Ishikawa (cell line): ENCODE measurements around the gene GPR61.

Experiments used
- CEBPB ChIP-seq: IDR thresholded peaks from 2 replicates; pipeline ENCODE4 v1.6.1; 2012
- CREB1 ChIP-seq: IDR thresholded peaks from 2 replicates; pipeline ENCODE4 v1.6.1; 2012; ENCODE audit warnings: low read depth
- EGR1 ChIP-seq: IDR thresholded peaks from 2 replicates; pipeline ENCODE4 v1.6.1; 2012
- EP300 ChIP-seq: IDR thresholded peaks from 2 replicates; pipeline ENCODE4 v1.6.1; 2012; ENCODE audit warnings: borderline replicate concordance
- FOXM1 ChIP-seq: IDR thresholded peaks from 2 replicates; pipeline ENCODE4 v1.6.1; 2012; ENCODE audit warnings: low read depth, borderline replicate concordance
- MAX ChIP-seq: IDR thresholded peaks from 2 replicates; pipeline ENCODE4 v1.6.1; 2012
- RAD21 ChIP-seq: IDR thresholded peaks from 2 replicates; pipeline ENCODE4 v1.6.1; 2012; ENCODE audit warnings: low read depth
- REST ChIP-seq: IDR thresholded peaks from 2 replicates; pipeline ENCODE4 v1.6.1; 2012; ENCODE audit warnings: low read depth, mild to moderate bottlenecking
- TCF12 ChIP-seq: IDR thresholded peaks from 2 replicates; pipeline ENCODE4 v1.6.1; 2012; ENCODE audit warnings: low read depth
- USF1 ChIP-seq: IDR thresholded peaks from 2 replicates; pipeline ENCODE4 v1.6.1; 2012
- YY1 ChIP-seq: IDR thresholded peaks from 2 replicates; pipeline ENCODE4 v1.6.1; 2012; ENCODE audit warnings: low read depth
- ZBTB7A ChIP-seq: IDR thresholded peaks from 2 replicates; pipeline ENCODE4 v1.6.1; 2012; ENCODE audit warnings: low read depth

- TF ChIP-seq ZBTB7A (no peak), FOXM1 (no peak), RAD21 (no peak), REST (no peak), CREB1 (no peak), CEBPB (no peak), USF1 (no peak), MAX (no peak), EP300 (no peak), YY1 (no peak), EGR1 (no peak), TCF12 (no peak)
Measured at GRCh38 chr1:109503935-109504334, 35.7 kb upstream of the GPR61 start.
